C4-2B (cell line): ENCODE data around the gene ESRRG.

Experiments
- ZFX ChIP-seq: fragments of 450-650 bp; IDR thresholded peaks from 2 replicates; pipeline ENCODE4 v1.6.1; 2017
- TF ChIP-seq, protein P1 (sequence below): fragments of 450-650 bp; conservative IDR thresholded peaks from 2 replicates; pipeline ENCODE4 v1.5.1; 2017; ENCODE audit warnings: mild to moderate bottlenecking

DNA sequence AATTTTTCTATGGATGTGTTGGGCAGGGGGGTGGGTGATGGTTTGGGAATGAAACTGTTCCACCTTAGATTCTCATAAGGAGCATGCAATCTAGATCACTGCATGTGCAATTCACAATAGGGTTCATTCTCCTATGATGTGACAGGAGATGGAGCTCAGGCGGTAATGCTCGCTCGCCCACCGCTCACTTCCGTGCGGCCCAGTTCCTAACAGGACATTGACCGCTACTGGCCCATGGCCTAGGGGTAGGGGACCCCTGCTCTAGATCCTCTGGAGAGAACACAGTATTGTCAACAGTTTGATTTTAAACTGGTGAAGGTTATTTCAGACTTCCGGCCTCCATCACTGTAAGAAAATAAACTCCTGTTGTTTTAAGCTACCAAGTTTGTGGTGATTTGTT, 245.0 kb downstream of the ESRRG start:
- TF ChIP-seq, protein P1, sequence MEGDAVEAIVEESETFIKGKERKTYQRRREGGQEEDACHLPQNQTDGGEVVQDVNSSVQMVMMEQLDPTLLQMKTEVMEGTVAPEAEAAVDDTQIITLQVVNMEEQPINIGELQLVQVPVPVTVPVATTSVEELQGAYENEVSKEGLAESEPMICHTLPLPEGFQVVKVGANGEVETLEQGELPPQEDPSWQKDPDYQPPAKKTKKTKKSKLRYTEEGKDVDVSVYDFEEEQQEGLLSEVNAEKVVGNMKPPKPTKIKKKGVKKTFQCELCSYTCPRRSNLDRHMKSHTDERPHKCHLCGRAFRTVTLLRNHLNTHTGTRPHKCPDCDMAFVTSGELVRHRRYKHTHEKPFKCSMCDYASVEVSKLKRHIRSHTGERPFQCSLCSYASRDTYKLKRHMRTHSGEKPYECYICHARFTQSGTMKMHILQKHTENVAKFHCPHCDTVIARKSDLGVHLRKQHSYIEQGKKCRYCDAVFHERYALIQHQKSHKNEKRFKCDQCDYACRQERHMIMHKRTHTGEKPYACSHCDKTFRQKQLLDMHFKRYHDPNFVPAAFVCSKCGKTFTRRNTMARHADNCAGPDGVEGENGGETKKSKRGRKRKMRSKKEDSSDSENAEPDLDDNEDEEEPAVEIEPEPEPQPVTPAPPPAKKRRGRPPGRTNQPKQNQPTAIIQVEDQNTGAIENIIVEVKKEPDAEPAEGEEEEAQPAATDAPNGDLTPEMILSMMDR: no peak
- TF ChIP-seq ZFX: no peak
